ENCODE measurements around the gene FADS1. TPM values are rescaled to one million over a fixed set of nuclear protein-coding genes. Genes with fewer than 3 reads are reported as not detected.

Gene FADS1
- total and polyA plus RNA-seq, 8 donors: 21.5 to 161 (median 36.1) TPM

DNA sequence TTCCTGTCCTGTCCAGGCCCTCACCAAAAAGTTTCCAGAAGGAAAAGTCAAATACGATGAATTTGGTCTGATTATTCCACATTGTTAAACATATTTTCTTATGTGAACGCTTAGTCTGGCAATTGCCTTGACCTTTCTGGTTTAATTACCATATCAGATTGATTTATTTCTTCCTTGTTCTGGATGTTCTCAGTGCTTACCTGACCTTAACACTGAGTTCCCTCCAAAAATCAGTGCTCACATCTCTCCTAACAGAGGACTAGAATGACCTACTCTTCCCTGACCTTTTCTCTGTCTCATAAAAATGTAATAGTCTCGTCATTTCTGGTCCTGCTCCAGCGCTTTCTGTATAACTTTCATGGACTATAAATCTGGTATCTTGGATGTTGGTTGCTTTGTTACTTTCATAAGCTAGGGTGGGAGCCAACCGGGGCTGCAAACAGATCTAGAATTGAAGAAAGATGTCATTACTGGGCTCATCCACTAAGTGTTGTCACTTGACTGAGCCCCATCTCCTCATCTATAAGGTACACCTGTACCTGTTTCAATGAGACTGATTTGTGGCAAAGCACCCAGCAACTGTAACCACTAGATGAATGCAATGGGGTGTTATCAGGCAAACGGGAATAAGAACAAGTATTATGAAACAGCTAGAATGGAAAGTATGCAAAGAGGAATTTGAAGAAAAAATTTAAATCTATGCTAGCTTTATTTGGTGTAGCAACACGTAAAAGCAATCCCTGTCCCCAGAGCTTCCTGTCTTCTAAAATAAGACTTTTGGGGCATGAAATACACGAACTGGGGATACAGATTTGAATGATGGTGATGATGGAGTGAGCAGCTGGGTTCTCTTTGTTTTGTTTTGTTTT, 13.7 kb upstream of the FADS1 start:
- TF ChIP-seq, protein P1, sequence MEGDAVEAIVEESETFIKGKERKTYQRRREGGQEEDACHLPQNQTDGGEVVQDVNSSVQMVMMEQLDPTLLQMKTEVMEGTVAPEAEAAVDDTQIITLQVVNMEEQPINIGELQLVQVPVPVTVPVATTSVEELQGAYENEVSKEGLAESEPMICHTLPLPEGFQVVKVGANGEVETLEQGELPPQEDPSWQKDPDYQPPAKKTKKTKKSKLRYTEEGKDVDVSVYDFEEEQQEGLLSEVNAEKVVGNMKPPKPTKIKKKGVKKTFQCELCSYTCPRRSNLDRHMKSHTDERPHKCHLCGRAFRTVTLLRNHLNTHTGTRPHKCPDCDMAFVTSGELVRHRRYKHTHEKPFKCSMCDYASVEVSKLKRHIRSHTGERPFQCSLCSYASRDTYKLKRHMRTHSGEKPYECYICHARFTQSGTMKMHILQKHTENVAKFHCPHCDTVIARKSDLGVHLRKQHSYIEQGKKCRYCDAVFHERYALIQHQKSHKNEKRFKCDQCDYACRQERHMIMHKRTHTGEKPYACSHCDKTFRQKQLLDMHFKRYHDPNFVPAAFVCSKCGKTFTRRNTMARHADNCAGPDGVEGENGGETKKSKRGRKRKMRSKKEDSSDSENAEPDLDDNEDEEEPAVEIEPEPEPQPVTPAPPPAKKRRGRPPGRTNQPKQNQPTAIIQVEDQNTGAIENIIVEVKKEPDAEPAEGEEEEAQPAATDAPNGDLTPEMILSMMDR (IDR thresholded peaks at IDR 0.05): no peak
- DNase-seq (peak in 1 of 4 donors; percentile 17), ATAC-seq (no peak)
- Histone ChIP-seq H3K36me3 (no peaks in the 10 kb centered on the region), H3K27me3 (peaks cover 0 to 29% of the 10 kb centered on the region in 2 donors), H3K4me1 (peaks cover 20 to 77% of the 10 kb centered on the region in 2 donors), H3K4me3 (peak overlapping the region in 1 of 2 donors; percentile 76), H3K9me3 (no peaks in the 10 kb centered on the region), H3K27ac (no peak overlapping the region)
- intact Hi-C loops (cut with DNase I): no loop called here

- peak overlapping the region; percentile 45 to 76 for H3K4me3 ChIP-seq
- H3K9me3 ChIP-seq: no peaks in the 10 kb centered on the region
- ATAC-seq: no peak
- intact Hi-C loops (cut with DNase I): no loop called here
- no peaks in the 10 kb centered on the region for H3K36me3 ChIP-seq
- DNase-seq: no peak
- TF ChIP-seq, protein P1 (IDR thresholded peaks at IDR 0.05): no peak
- peaks cover 0 to 29% of the 10 kb centered on the region in 2 donors for H3K27me3 ChIP-seq
- H3K4me1 ChIP-seq: peaks cover 20 to 71% of the 10 kb centered on the region in 2 donors
- no peak overlapping the region for H3K27ac ChIP-seq
Measured at GRCh38 chr11:61829806-61830205, 13.0 kb upstream of the FADS1 start.

DNA sequence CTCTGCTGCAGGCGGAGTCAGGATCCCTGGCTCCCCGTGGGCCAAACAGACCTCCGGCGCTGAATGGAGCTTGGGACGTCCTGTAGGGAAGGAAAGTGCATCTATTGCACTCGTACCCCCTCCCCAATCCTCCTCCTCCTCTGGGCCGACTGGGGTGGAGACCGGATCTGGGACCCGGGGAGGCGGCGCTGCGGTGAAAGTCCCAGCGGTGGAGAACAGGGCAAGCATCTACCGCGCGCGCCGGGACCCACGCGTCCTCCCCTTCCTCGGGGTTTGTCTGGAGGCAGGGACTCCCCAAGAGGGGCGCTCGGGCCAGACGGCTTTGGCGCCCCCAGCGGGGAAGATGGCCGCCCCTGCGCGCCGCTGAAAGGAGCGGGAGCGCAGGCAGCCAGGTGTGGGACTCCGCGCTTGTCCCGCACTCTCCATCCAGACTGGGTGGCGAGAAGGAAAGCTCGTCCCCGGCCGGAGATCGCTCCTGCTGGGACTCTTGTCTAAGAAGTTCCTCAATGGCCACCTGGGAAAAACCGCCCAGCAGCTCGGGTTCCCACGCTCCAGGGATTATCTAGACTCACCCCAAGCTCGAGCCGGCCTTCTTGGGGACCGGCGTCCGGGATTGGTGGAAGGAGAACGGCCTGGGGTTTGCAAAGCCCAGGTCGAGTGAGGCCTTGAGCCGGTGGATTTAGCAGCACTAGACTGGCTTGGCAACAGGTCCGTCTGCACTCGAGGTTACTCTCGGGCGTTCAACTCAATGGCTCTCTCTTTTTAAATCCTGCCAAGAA, 12.0 kb upstream of the FADS1 start:
- Histone ChIP-seq H3K9me3 (no peaks in the 10 kb centered on the region), H3K36me3 (no peaks in the 10 kb centered on the region), H3K4me1 (peaks cover 20 to 61% of the 10 kb centered on the region in 2 donors), H3K27me3 (peaks cover 0 to 29% of the 10 kb centered on the region in 2 donors), H3K4me3 (peak overlapping the region; percentile 45 to 76), H3K27ac (peak overlapping the region; percentile 86 to 92)
- ATAC-seq (peak; percentile 48), DNase-seq (peak; percentile 30 to 85 (median 52))
- TF ChIP-seq, protein P1 (IDR thresholded peaks at IDR 0.05): peak; percentile 36 to 39
- intact Hi-C loops (cut with DNase I): no loop called here

GRCh38 chr11:61828379-61828628, 11.5 kb upstream of the FADS1 start:
- DNase-seq (no peak), ATAC-seq (no peak)
- TF ChIP-seq, protein P1 (IDR thresholded peaks at IDR 0.05): no peak
- H3K36me3 ChIP-seq: no peaks in the 10 kb centered on the region
- H3K27ac ChIP-seq: peak overlapping the region; percentile 86 to 92
- peaks cover 0 to 29% of the 10 kb centered on the region in 2 donors for H3K27me3 ChIP-seq
- no peaks in the 10 kb centered on the region for H3K9me3 ChIP-seq
- H3K4me3 ChIP-seq: peak overlapping the region; percentile 45 to 76
- H3K4me1 ChIP-seq: peaks cover 20 to 56% of the 10 kb centered on the region in 2 donors
- intact Hi-C loops (cut with DNase I): no loop called here

All from left lung (tissue), 10 donors.